PC-9 (cell line): ENCODE measurements around the gene INPP5A. TPM values are rescaled to one million over a fixed set of nuclear protein-coding genes. Genes with fewer than 3 reads are reported as not detected.
"Not testable (repeated sequence)": the region's sequence is repeated elsewhere in the genome, so short reads cannot be mapped to it uniquely, and the experiment has no call there.

Source experiments
- BruUV-seq: library from RNA; stranded (reverse); fragments of 400-500 nt; replicated peaks from 2 replicates; lab custom pipeline; 2021; lab: Mats Ljungman, UMichigan
- CTCF ChIA-PET: fragments of 300-600 bp; sonication (Branson Sonifier 250); formaldehyde crosslinking; loops from one replicate; lab custom pipeline; 2022; ENCODE audit warnings: antibody characterized with exemption; lab: Charles Lee
- POLR2A ChIA-PET: fragments of 300-600 bp; sonication (Branson Sonifier 250); formaldehyde crosslinking; loops from one replicate; lab custom pipeline; 2022; ENCODE audit warnings: antibody characterized with exemption; ENCODE audit not compliant: unreplicated experiment; lab: Charles Lee
- DNase-seq, 2 experiments: peaks; one replicate each; pipeline versions ENCODE4 v3.0.0 to v3.0.0-alpha.2; 2015 to 2022; ENCODE audit warnings: mixed read lengths in 1 of 2
- H2AFZ ChIP-seq: fragments of 200-600 bp; sonication (generic); 2 replicates; pipeline ENCODE4 v1.8.1; 2017; ENCODE audit warnings: antibody characterized with exemption
- H3F3A ChIP-seq: fragments of 200-600 bp; sonication (generic); 2 replicates; pipeline ENCODE4 v1.8.1; 2017; ENCODE audit warnings: antibody characterized with exemption, mild to moderate bottlenecking, low read depth; ENCODE audit not compliant: insufficient read depth
- H3K27ac ChIP-seq: fragments of 200-600 bp; sonication (generic); 2 replicates; pipeline ENCODE4 v1.6.1; 2016; ENCODE audit warnings: mixed run types
- H3K27me3 ChIP-seq: fragments of 200-600 bp; sonication (generic); 2 replicates; pipeline ENCODE4 v1.6.1; 2016; ENCODE audit warnings: low read depth, mixed run types; ENCODE audit not compliant: insufficient read depth
- H3K36me3 ChIP-seq: fragments of 200-600 bp; sonication (generic); 2 replicates; pipeline ENCODE4 v1.6.1; 2016; ENCODE audit warnings: low read depth, mixed run types
- H3K4me1 ChIP-seq: fragments of 200-600 bp; sonication (generic); replicated peaks from 2 replicates; pipeline ENCODE4 v1.6.1; 2016; ENCODE audit warnings: mixed run types; ENCODE audit not compliant: insufficient read depth
- H3K4me2 ChIP-seq: fragments of 200-600 bp; sonication (generic); 2 replicates; pipeline ENCODE4 v1.6.1; 2017; ENCODE audit warnings: mixed run types
- H3K4me3 ChIP-seq: fragments of 200-600 bp; sonication (generic); 2 replicates; pipeline ENCODE4 v1.6.1; 2016; ENCODE audit warnings: mixed run types
- H3K79me2 ChIP-seq: fragments of 200-600 bp; sonication (generic); 2 replicates; pipeline ENCODE4 v1.6.1; 2017; ENCODE audit warnings: low read depth, mixed run types
- H3K9me2 ChIP-seq: fragments of 200-600 bp; sonication (generic); 2 replicates; pipeline ENCODE4 v1.8.1; 2017; ENCODE audit warnings: mild to moderate bottlenecking; ENCODE audit not compliant: insufficient read depth
- H3K9me3 ChIP-seq: fragments of 200-600 bp; sonication (generic); 2 replicates; pipeline ENCODE4 v1.8.1; 2016; ENCODE audit warnings: low read depth; ENCODE audit not compliant: insufficient read depth
- H4K20me1 ChIP-seq: fragments of 200-600 bp; sonication (generic); 2 replicates; pipeline ENCODE4 v1.8.1; 2017; ENCODE audit not compliant: insufficient read depth
- EZH2 ChIP-seq: fragments of 200-600 bp; sonication (generic); IDR thresholded peaks from 2 replicates; pipeline ENCODE4 v1.8.0; 2017; ENCODE audit warnings: antibody characterized with exemption, low read depth
- intact Hi-C: fragments of 100-400 bp; cut with micrococcal nuclease; formaldehyde crosslinking; loops from one replicate; pipeline ENCODE4 v1.10.0; 2022; ENCODE audit not compliant: unreplicated experiment
- total RNA-seq: library from RNA; stranded (reverse); gene quantifications from 2 replicates; pipeline ENCODE4 v1.2.3, GENCODE V29; 2021
- TF ChIP-seq, protein P1 (sequence below): fragments of 200-600 bp; sonication (generic); conservative IDR thresholded peaks from 2 replicates; pipeline ENCODE4 v1.6.1; 2017; ENCODE audit warnings: mixed run types, antibody characterized with exemption, mild to moderate bottlenecking, moderate library complexity

INPP5A gene
- total RNA-seq, 1 experiment from 2014 or later: 18.4 TPM

DNA sequence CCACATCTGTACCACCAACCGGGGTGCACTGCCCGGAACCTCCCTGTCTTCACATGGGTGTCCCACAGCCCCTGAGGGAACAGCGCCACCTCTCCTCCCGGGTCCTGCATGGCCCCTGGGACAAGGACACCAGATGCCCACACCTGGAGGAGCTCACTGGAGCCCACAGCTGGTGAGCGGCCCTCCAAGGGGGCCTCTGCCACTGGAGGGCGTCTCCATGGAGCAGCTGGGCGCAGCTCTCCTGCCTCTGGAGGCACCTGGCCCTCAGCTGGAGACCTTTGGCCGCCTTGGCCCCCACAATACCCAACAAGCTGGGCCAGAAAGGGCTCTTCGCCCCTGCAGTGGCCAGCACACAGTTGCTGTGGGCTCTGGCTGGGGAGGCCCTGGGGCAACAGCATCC, 255.6 kb downstream of the INPP5A start:
- Histone ChIP-seq H3K36me3 (no peaks in the 10 kb centered on the region), H3F3A (no peaks in the 10 kb centered on the region), H2AFZ (no peak overlapping the region), H3K4me2 (no peak overlapping the region), H3K9me2 (no peaks in the 10 kb centered on the region), H3K27me3 (no peaks in the 10 kb centered on the region), H3K4me1 (no peaks in the 10 kb centered on the region), H3K9me3 (no peaks in the 10 kb centered on the region), H3K79me2 (no peaks in the 10 kb centered on the region), H4K20me1 (no peaks in the 10 kb centered on the region), H3K27ac (no peak overlapping the region), H3K4me3 (no peak overlapping the region)
- TF ChIP-seq EZH2: no peak
- TF ChIP-seq, protein P1, sequence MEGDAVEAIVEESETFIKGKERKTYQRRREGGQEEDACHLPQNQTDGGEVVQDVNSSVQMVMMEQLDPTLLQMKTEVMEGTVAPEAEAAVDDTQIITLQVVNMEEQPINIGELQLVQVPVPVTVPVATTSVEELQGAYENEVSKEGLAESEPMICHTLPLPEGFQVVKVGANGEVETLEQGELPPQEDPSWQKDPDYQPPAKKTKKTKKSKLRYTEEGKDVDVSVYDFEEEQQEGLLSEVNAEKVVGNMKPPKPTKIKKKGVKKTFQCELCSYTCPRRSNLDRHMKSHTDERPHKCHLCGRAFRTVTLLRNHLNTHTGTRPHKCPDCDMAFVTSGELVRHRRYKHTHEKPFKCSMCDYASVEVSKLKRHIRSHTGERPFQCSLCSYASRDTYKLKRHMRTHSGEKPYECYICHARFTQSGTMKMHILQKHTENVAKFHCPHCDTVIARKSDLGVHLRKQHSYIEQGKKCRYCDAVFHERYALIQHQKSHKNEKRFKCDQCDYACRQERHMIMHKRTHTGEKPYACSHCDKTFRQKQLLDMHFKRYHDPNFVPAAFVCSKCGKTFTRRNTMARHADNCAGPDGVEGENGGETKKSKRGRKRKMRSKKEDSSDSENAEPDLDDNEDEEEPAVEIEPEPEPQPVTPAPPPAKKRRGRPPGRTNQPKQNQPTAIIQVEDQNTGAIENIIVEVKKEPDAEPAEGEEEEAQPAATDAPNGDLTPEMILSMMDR: no peak
- intact Hi-C loops: no loop called here
- ChIA-PET POLR2A (no interaction called here), CTCF (interaction anchor here (0.5 kb wide), 1 partner anchor 92 kb away, joined by 3 read pairs; no protein-coding TSS in a partner anchor)
- BruUV-seq: no TSS peak
- no peak for DNase-seq

DNA sequence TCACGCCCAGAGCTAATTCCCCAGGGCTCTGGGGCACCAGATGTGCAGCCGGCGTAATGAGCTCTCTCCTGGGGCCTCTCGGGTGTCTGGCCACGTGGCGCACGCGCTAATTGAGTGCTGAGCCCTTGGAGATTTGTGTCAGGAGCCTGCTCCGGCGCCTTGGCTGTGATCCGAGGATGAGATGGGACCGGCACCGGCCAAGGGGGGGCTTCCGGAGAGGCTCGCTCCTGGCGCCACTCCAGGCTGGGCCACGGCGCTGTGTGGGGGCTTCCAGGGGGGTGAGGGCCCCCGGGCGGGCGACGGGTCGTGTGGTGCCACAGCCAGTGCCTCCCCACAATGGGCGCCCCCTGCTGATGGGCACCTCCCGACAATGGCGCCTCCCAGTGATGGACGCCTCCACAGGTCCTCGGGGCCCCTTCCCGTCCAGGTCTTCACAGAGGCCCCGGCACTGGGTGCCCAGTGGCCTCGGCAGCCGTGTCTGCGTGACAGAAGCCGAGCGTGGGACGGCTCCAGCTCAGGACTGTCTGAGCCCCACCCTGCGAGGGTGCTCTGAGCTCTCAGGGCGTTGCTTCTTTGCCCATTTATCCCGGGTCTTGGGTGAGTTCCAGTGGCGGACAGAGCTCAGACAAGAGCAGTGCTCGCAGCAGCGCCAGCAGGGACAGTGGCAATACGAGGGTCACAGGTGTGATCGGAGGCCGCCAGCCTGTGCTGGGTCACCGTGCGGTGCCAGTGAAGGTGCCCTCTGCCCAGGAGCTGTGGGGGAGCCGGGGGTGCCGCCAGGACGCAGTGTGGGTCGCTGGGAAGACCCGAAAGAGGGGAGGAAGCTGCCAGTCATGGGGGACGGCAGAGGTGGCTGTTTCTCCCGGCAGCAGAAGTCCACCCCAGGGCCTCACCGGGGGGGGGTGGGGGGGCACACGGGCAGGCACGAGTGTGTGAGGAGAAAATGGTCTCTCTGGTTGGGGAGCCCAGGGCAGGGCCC, 256.6 kb downstream of the INPP5A start:
- no peaks in the 10 kb centered on the region for H3K4me1 ChIP-seq
- no peaks in the 10 kb centered on the region for H3K79me2 ChIP-seq
- no TSS peak for BruUV-seq
- H3K36me3 ChIP-seq: no peaks in the 10 kb centered on the region
- H3F3A ChIP-seq: no peaks in the 10 kb centered on the region
- intact Hi-C loops: no loop called here
- no peak for DNase-seq
- H3K9me2 ChIP-seq: no peaks in the 10 kb centered on the region
- H3K4me2 ChIP-seq: no peak overlapping the region
- ChIA-PET POLR2A (interaction anchor here (0.5 kb wide), 1 partner anchor 9 kb away, joined by 4 read pairs; no protein-coding TSS in a partner anchor), CTCF (no interaction called here)
- H2AFZ ChIP-seq: no peak overlapping the region
- no peak overlapping the region for H3K4me3 ChIP-seq
- TF ChIP-seq, protein P1: no peak
- TF ChIP-seq EZH2: no peak
- H3K27ac ChIP-seq: no peak overlapping the region
- H3K9me3 ChIP-seq: no peaks in the 10 kb centered on the region
- H4K20me1 ChIP-seq: no peaks in the 10 kb centered on the region
- no peaks in the 10 kb centered on the region for H3K27me3 ChIP-seq

DNA sequence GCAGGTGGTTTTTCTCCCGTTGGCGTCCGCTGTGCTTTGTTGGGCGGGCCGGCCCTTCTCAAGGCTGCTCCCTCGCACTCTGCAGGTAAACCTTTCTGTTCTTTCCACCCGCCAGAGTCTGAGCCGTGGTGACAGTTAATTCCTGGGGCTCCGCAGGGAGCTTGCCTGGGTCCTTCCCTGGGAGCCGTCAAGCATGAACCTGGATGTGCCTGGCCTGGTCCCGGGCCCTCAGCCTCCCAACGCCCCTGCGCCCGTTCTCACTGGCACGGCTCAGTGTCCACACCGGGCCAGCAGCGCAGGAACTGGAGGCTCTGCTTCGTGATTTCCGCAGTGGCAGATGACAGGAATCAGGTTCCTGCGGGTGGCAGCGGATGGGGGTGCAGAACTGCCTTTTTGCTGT, 259.3 kb downstream of the INPP5A start:
- no peaks in the 10 kb centered on the region for H3K4me1 ChIP-seq
- H3K4me2 ChIP-seq: no peak overlapping the region
- ChIA-PET POLR2A (no interaction called here), CTCF (no interaction called here)
- H3K4me3 ChIP-seq: no peak overlapping the region
- H4K20me1 ChIP-seq: no peaks in the 10 kb centered on the region
- intact Hi-C loops: no loop called here
- H2AFZ ChIP-seq: no peak overlapping the region
- no peaks in the 10 kb centered on the region for H3F3A ChIP-seq
- no peaks in the 10 kb centered on the region for H3K36me3 ChIP-seq
- H3K79me2 ChIP-seq: no peaks in the 10 kb centered on the region
- no peak for TF ChIP-seq EZH2
- TF ChIP-seq, protein P1: no peak
- no peak overlapping the region for H3K27ac ChIP-seq
- H3K9me2 ChIP-seq: no peaks in the 10 kb centered on the region
- H3K9me3 ChIP-seq: no peaks in the 10 kb centered on the region
- DNase-seq: no peak
- BruUV-seq: no TSS peak
- no peaks in the 10 kb centered on the region for H3K27me3 ChIP-seq

DNA sequence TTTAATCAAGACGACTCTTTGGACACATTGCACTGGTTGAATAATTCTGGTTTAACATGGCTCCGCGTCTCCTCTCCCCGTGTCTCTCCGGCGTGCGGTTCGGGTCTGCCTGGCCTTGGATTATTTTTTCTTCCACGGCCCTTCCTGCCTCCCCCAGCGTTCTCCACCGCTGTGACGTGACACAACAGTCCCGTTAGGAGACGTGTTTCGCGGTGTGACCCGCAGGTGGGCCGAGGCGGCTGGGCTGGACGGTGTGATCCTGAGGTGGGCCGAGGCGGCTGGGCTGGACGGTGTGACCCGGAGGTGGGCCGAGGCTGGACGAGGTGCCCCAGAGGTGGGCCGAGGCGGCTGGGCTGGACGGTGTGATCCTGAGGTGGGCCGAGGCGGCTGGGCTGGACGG, 260.4 kb downstream of the INPP5A start:
- H3K4me3 ChIP-seq, CTCF ChIA-PET, DNase-seq, BruUV-seq, H3K36me3 ChIP-seq, H3K4me1 ChIP-seq, H3F3A ChIP-seq, H3K4me2 ChIP-seq, H3K27me3 ChIP-seq, H4K20me1 ChIP-seq, intact Hi-C loops, H3K79me2 ChIP-seq, H3K9me3 ChIP-seq, H3K9me2 ChIP-seq, H3K27ac ChIP-seq, H2AFZ ChIP-seq, POLR2A ChIA-PET: not testable (repeated sequence)
